ENCODE measurements around the gene PROX2.

GRCh38 chr14:74893614-74894091 is 17.7 kb upstream of the PROX2 start:
- TF ChIP-seq POLR2A (IDR thresholded peaks at IDR 0.05) (no peak), CTCF (IDR thresholded peaks at IDR 0.05 in 8 of 11, conservative IDR thresholded peaks at IDR 0.05 in 3 of 11) (no peak), POLR2AphosphoS5 (IDR thresholded peaks at IDR 0.05) (no peak)

Measured in spleen (tissue), 7 donors.